ENCODE data around the gene CACNA1S. TPM values are rescaled to one million over a fixed set of nuclear protein-coding genes. Genes with fewer than 3 reads are reported as not detected.

CACNA1S gene
- total RNA-seq, 1 experiment from 2014 or later, result not detected

GRCh38 chr1:201023920-201024624, 88.2 kb downstream of the CACNA1S start:
- no peak for DNase-seq
- Histone ChIP-seq H3K27me3 (ENCODE audit: insufficient read depth, low read length) (no peaks in the 10 kb centered on the region), H3K23ac (ENCODE audit: insufficient read length, low read depth, low read length) (no peak overlapping the region), H4K20me1 (ENCODE audit: control insufficient read depth, insufficient read depth, insufficient read length) (no peaks in the 10 kb centered on the region), H3K23me2 (ENCODE audit: insufficient read length, low read depth, low read length, poor library complexity, severe bottlenecking) (peaks cover 14% of the 10 kb centered on the region), H3K4ac (ENCODE audit: low read depth, low read length) (no peak overlapping the region), H3K56ac (ENCODE audit: insufficient read length, low read depth, low read length) (no peak overlapping the region), H3K9ac (ENCODE audit: extremely low read depth, insufficient read length, low read length) (no peak overlapping the region), H2BK15ac (ENCODE audit: low read depth, low read length) (no peak overlapping the region), H2BK120ac (ENCODE audit: low read depth, low read length, poor library complexity, severe bottlenecking) (no peak overlapping the region), H3K4me1 (ENCODE audit: insufficient read depth, low read length) (peaks cover 16% of the 10 kb centered on the region), H2AFZ (ENCODE audit: low read length) (no peak overlapping the region), H3K14ac (ENCODE audit: insufficient read depth, low read length) (peak overlapping the region; percentile 32; the same call in 1 of the 2 replicates), H2BK5ac (ENCODE audit: insufficient read length, low read length) (no peak overlapping the region), H4K8ac (replicated peaks; ENCODE audit: insufficient read length, low read depth, low read length) (no peak overlapping the region), H4K91ac (ENCODE audit: insufficient read length, low read depth, low read length) (no peak overlapping the region), H4K5ac (ENCODE audit: insufficient read length, low read depth, low read length) (no peak overlapping the region), H3K27ac (ENCODE audit: insufficient read length, low read depth, low read length) (no peak overlapping the region), H3K9me3 (ENCODE audit: control insufficient read depth, low read depth, low read length) (no peaks in the 10 kb centered on the region), H3K4me2 (ENCODE audit: insufficient read depth, insufficient read length, low read length) (peak overlapping the region; percentile 57), H2BK12ac (ENCODE audit: insufficient read length, low read depth, low read length) (no peak overlapping the region), H3K79me2 (ENCODE audit: insufficient read depth, low read length) (no peaks in the 10 kb centered on the region), H3K79me1 (ENCODE audit: insufficient read depth, low read depth, low read length, poor library complexity, severe bottlenecking) (no peaks in the 10 kb centered on the region), H3K18ac (ENCODE audit: insufficient read length, low read depth, low read length) (no peak overlapping the region), H3T11ph (ENCODE audit: low read length) (no peak overlapping the region), H2BK20ac (ENCODE audit: low read depth, low read length, poor library complexity, severe bottlenecking) (no peak overlapping the region), H2AK5ac (ENCODE audit: insufficient read length, low read length) (no peak overlapping the region)
- H3K27me3 Mint-ChIP-seq (ENCODE audit: low read depth), result peaks cover 12% of the 10 kb centered on the region
- H3K4me3 Mint-ChIP-seq, result peak overlapping the region; percentile 51 to 83
- H3K27ac Mint-ChIP-seq, result no peak overlapping the region; a peak in 1 of 7 replicates
- TF ChIP-seq CTCF (conservative IDR thresholded peaks at IDR 0.05), result no peak
- H3K9me3 Mint-ChIP-seq, result no peaks in the 10 kb centered on the region
- H3K36me3 Mint-ChIP-seq (ENCODE audit: insufficient read depth in 1 of 3, low read depth in 3 of 3), result peaks cover 0 to 11% (median 0%) of the 10 kb centered on the region in 3 experiments; a peak in 2 of 7 replicates
- no CpG with 5 or more reads among the region's 17 CpGs for WGBS (ENCODE audit: extremely low coverage, insufficient read length, low lambda C conversion rate)
- peaks cover 56 to 62% of the 10 kb centered on the region in 2 experiments for H3K4me1 Mint-ChIP-seq

Measured in H9 (cell line).